ENCODE data around the gene CREB3L1. TPM values are rescaled to one million over a fixed set of nuclear protein-coding genes. Genes with fewer than 3 reads are reported as not detected.
A peak's percentile ranks its signal among the peaks of the same experiment; 100 is the strongest.

The CREB3L1 gene
- total RNA-seq, 1 experiment from 2014 or later, result 3.3 TPM

GRCh38 chr11:46367244-46367915 is 89.9 kb downstream of the CREB3L1 start:
- no peak overlapping the region for H3K4ac ChIP-seq (ENCODE audit: low read depth, low read length)
- no peak overlapping the region for H3K18ac ChIP-seq (ENCODE audit: insufficient read length, low read depth, low read length)
- H3K23ac ChIP-seq (ENCODE audit: insufficient read length, low read depth, low read length), result no peak overlapping the region
- H3K14ac ChIP-seq (ENCODE audit: insufficient read depth, low read length), result no peak overlapping the region; the same call in 1 of the 2 replicates
- H3K9ac ChIP-seq (ENCODE audit: extremely low read depth, insufficient read length, low read length), result no peak overlapping the region
- H3K79me2 ChIP-seq (ENCODE audit: insufficient read depth, low read length), result no peaks in the 10 kb centered on the region; the same call in 1 of the 2 replicates
- H2BK15ac ChIP-seq (ENCODE audit: low read depth, low read length), result no peak overlapping the region
- no peaks in the 10 kb centered on the region for H3K27me3 ChIP-seq (ENCODE audit: insufficient read depth, low read length)
- no peak overlapping the region for H2BK12ac ChIP-seq (ENCODE audit: insufficient read length, low read depth, low read length)
- Mint-ChIP-seq H3K36me3 (ENCODE audit: insufficient read depth in 1 of 3, low read depth in 3 of 3) (peaks cover 10 to 22% (median 19%) of the 10 kb centered on the region in 3 experiments; a peak in 6 of 7 replicates), H3K27me3 (ENCODE audit: low read depth) (no peaks in the 10 kb centered on the region), H3K4me1 (peaks cover 21 to 36% of the 10 kb centered on the region in 2 experiments), H3K9me3 (no peaks in the 10 kb centered on the region), H3K27ac (0 out of 7 replicates have a peak overlapping the region, but pooled peaks of 1 of the 3 experiments have one; percentile 55), H3K4me3 (no peak overlapping the region)
- peaks cover 3% of the 10 kb centered on the region; the same call in 1 of the 2 replicates for H3K4me1 ChIP-seq (ENCODE audit: insufficient read depth, low read length)
- H4K91ac ChIP-seq (ENCODE audit: insufficient read length, low read depth, low read length), result no peak overlapping the region
- peak; percentile 82 for DNase-seq
- H4K20me1 ChIP-seq (ENCODE audit: control insufficient read depth, insufficient read depth, insufficient read length), result no peaks in the 10 kb centered on the region
- no peak overlapping the region for H3K56ac ChIP-seq (ENCODE audit: insufficient read length, low read depth, low read length)
- no peaks in the 10 kb centered on the region for H3K9me3 ChIP-seq (ENCODE audit: control insufficient read depth, low read depth, low read length)
- no peak overlapping the region for H2AK5ac ChIP-seq (ENCODE audit: insufficient read length, low read length)
- H2AFZ ChIP-seq (ENCODE audit: low read length), result no peak overlapping the region
- H3K79me1 ChIP-seq (ENCODE audit: insufficient read depth, low read depth, low read length, poor library complexity, severe bottlenecking), result no peaks in the 10 kb centered on the region
- H4K5ac ChIP-seq (ENCODE audit: insufficient read length, low read depth, low read length), result no peak overlapping the region
- H4K8ac ChIP-seq (replicated peaks; ENCODE audit: insufficient read length, low read depth, low read length), result no peak overlapping the region
- WGBS (ENCODE audit: extremely low coverage, insufficient read length, low lambda C conversion rate), result no CpG with 5 or more reads among the region's 32 CpGs
- H3K23me2 ChIP-seq (ENCODE audit: insufficient read length, low read depth, low read length, poor library complexity, severe bottlenecking), result no peaks in the 10 kb centered on the region
- no peak overlapping the region for H3K4me2 ChIP-seq (ENCODE audit: insufficient read depth, insufficient read length, low read length)
- no peak overlapping the region for H2BK20ac ChIP-seq (ENCODE audit: low read depth, low read length, poor library complexity, severe bottlenecking)
- no peak overlapping the region for H3K27ac ChIP-seq (ENCODE audit: insufficient read length, low read depth, low read length)
- H3T11ph ChIP-seq (ENCODE audit: low read length), result no peak overlapping the region
- peak; percentile 95 for TF ChIP-seq CTCF (conservative IDR thresholded peaks at IDR 0.05)
- H2BK120ac ChIP-seq (ENCODE audit: low read depth, low read length, poor library complexity, severe bottlenecking), result no peak overlapping the region
- no peak overlapping the region for H2BK5ac ChIP-seq (ENCODE audit: insufficient read length, low read length)
